Mucosa of descending colon (tissue), 3 donors: ENCODE measurements around the gene DUOXA2. TPM values are rescaled to one million over a fixed set of nuclear protein-coding genes. Genes with fewer than 3 reads are reported as not detected.
A peak's percentile ranks its signal among the peaks of the same experiment; 100 is the strongest.

Experiments used
- ATAC-seq: fragments of 200-7000 bp; cut with Tn5 transposase; one replicate; pipeline ENCODE4 v1.9.1; 2020; ENCODE audit warnings: mild to moderate bottlenecking, moderate library complexity
- DNase-seq, 3 donors: peaks; one replicate each; pipeline ENCODE4 v3.0.0-alpha.2; 2020
- H3K36me3 ChIP-seq: fragments of 200-600 bp; one replicate; pipeline ENCODE4 v1.8.0; 2021; ENCODE audit warnings: low read depth, mild to moderate bottlenecking
- H3K4me1 ChIP-seq: fragments of 200-600 bp; one replicate; pipeline ENCODE4 v1.8.0; 2021; ENCODE audit warnings: low read depth, mild to moderate bottlenecking
- H3K4me3 ChIP-seq: fragments of 200-600 bp; one replicate; pipeline ENCODE4 v1.8.0; 2021; ENCODE audit warnings: mild to moderate bottlenecking
- H3K9me3 ChIP-seq: fragments of 200-600 bp; one replicate; pipeline ENCODE4 v1.8.0; 2021; ENCODE audit warnings: mild to moderate bottlenecking
- intact Hi-C, 2 donors: fragments of 100-400 bp; cut with DNase I in 1 of 2; cut with micrococcal nuclease in 1 of 2; formaldehyde crosslinking; loops; one replicate each; pipeline versions ENCODE4 v1.11.0 to v1.11.1; 2022; cut with DNase I, micrococcal nuclease
- total RNA-seq, 3 donors: library from RNA; stranded (reverse); fragmentation: NEBNext Ultra II Directional in 2 of 3; extraction: Animal tissue kit (Norgen Biotek cat#: 25700) in 2 of 3; gene quantifications; one replicate each; pipeline versions ENCODE4 v1.2.1 to v1.2.4, GENCODE V29; 2021 to 2023
- TF ChIP-seq, protein P1 (sequence below): fragments of 200-600 bp; IDR thresholded peaks from one replicate; pipeline ENCODE4 v1.8.0; 2022; ENCODE audit warnings: antibody characterized with exemption, mild to moderate bottlenecking
- donor health status: DM: no; HTN: no; CAD: no; lungs with moderate emphysema.
- donor health status: DM: no; HTN: no; CAD: no.
- donor health status: DM: no; HTN: yes; CAD: no.

DUOXA2 gene
- total RNA-seq, 3 donors from 2014 or later, result 0.32 to 5.8 (median 1.2) TPM

DNA sequence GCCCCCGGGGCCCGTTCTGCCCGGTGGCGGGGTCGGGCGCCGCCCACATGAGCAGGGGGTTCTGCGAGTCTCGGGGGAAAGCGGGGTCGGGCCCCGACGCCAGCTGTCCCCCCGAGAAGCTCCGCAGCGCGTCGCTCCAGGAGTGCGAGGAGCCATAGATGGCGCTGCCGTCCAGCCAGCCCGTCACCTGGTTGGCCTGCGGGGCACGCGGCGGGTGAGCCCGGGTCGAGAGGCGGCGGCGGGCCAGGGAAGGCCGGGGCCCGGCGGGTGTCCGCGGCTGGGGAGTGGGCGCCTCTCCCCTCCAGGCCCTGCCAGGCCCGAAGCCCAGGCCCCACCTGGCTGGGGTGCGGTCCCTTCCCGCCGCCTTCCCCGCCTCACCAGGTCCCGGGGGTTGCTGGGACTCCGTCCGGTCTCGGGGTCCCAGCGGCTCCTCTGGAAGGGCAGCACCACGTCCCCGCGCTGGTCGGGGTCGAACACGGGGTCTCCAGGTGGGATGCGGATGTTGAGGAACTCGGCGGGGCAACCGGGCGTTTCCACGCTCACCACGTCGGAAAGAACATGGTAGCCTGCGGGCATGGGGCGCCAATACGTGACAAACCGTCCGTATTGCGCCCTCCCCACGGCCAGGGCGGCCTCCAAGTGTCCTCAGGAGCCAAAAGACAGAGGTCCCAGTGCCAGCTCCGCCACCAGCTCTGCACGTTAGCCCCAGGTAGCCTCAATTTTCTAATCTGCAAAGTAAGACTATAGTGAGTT lies 2.6 kb upstream of the DUOXA2 start:
- TF ChIP-seq, protein P1, sequence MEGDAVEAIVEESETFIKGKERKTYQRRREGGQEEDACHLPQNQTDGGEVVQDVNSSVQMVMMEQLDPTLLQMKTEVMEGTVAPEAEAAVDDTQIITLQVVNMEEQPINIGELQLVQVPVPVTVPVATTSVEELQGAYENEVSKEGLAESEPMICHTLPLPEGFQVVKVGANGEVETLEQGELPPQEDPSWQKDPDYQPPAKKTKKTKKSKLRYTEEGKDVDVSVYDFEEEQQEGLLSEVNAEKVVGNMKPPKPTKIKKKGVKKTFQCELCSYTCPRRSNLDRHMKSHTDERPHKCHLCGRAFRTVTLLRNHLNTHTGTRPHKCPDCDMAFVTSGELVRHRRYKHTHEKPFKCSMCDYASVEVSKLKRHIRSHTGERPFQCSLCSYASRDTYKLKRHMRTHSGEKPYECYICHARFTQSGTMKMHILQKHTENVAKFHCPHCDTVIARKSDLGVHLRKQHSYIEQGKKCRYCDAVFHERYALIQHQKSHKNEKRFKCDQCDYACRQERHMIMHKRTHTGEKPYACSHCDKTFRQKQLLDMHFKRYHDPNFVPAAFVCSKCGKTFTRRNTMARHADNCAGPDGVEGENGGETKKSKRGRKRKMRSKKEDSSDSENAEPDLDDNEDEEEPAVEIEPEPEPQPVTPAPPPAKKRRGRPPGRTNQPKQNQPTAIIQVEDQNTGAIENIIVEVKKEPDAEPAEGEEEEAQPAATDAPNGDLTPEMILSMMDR, result no peak
- intact Hi-C loops, result no loop called here
- H3K9me3 ChIP-seq, result no peaks in the 10 kb centered on the region
- DNase-seq (no peak), ATAC-seq (no peak)
- H3K36me3 ChIP-seq, result no peaks in the 10 kb centered on the region
- H3K4me1 ChIP-seq, result peaks cover 6% of the 10 kb centered on the region
- no peak overlapping the region for H3K4me3 ChIP-seq

DNA sequence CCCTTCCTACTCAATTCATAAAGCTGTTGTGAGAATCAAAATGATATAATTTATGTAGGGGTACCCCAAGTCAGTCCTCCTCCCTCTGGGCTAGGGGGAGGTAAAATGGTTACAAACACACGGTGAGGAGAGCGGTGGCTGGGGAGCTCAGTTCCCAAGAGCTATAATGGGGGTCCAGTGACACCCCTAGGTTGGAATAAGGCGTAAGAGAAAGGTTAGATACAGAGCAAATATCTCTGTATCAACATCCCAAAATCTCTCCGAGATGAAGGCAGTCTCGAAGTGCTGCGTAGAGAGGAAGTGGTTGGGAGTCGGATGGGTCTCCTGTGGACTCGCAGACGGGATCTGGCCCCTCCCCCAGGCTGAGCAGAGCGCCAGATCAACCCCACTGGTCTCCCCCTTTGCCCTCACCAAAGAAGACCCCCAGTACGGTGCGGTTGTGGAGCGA lies 2.0 kb upstream of the DUOXA2 start:
- Histone ChIP-seq H3K9me3 (no peaks in the 10 kb centered on the region), H3K4me3 (no peak overlapping the region), H3K4me1 (peaks cover 6% of the 10 kb centered on the region), H3K36me3 (no peaks in the 10 kb centered on the region)
- DNase-seq (no peak), ATAC-seq (peak; percentile 1)
- TF ChIP-seq, protein P1, result no peak
- intact Hi-C loops, result no loop called here

DNA sequence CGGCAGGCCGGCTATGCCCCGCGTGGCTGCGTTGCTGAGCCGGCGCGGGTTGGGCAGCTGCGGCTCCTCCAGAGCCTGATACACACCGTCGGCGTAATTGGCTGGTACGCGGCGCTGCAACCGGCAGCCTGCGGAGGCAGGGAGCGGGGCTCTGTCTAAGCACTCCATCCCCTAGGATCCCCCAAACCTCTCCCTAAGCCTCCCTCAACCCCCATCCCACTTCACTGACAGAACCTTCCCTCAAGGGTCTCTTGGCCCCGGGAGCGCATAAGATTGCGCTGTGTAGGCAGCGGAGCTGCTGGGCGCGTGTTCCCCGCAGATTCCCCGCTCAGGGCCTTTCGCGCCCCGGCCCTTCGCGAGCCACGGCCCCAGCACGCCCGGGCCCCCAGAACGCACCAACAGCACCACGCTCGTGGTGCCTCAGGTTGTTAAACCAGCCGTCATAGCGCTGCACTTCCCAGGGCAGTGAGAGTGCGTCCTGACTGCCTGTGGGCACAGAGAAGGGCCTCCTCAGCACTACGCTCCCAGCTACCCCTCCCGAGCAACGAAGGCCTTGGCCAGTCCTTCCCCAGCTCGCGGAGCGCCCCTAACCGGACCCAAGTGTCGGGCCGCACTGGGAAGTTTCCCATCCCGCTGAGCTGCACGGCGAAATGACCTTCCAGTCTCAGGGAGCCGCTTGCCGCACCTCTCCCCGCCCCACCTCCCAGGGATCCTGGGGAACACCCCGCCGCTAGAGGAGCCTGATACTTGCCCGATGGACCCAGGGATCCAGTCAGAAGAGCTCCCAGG lies 1.3 kb upstream of the DUOXA2 start:
- peak; percentile 48 for ATAC-seq
- TF ChIP-seq, protein P1, result no peak
- intact Hi-C loops, result no loop called here
- H3K4me1 ChIP-seq, result peaks cover 6% of the 10 kb centered on the region
- no peaks in the 10 kb centered on the region for H3K36me3 ChIP-seq
- DNase-seq, result no peak
- H3K4me3 ChIP-seq, result no peak overlapping the region
- H3K9me3 ChIP-seq, result no peaks in the 10 kb centered on the region

DNA sequence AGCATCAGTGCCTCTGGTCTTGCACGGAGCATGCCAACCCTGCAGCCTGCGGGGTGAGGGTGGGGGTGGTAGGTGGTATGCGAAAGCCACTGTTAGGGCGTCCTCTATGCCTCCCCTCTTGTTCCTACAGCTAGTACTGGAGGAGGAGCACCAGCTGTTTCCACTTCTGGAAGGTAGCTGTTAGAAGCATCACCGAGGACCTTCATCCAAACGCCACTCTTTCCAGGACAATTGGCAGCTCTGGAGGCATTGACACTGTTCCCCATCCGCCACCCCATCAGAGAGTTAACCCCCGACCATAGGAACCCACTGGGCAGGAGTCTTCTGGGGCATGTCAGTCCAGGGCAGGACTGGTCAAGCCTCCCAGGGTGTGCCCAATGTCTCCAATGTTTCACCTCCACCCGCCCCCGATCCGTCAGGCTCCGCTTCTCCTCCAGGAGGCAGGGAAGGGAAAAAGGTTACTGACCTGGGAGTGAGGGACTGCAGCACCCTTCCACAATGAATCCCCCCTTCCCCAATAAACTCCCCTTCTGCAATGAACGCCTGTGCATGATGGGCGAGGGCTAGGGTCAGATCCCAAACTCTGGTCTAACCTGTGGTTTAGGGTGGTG lies 641 bp upstream of the DUOXA2 start:
- ATAC-seq (no peak), DNase-seq (no peak)
- intact Hi-C loops, result no loop called here
- H3K36me3 ChIP-seq, result no peaks in the 10 kb centered on the region
- no peak overlapping the region for H3K4me3 ChIP-seq
- TF ChIP-seq, protein P1, result no peak
- H3K4me1 ChIP-seq, result peaks cover 6% of the 10 kb centered on the region
- no peaks in the 10 kb centered on the region for H3K9me3 ChIP-seq

DNA sequence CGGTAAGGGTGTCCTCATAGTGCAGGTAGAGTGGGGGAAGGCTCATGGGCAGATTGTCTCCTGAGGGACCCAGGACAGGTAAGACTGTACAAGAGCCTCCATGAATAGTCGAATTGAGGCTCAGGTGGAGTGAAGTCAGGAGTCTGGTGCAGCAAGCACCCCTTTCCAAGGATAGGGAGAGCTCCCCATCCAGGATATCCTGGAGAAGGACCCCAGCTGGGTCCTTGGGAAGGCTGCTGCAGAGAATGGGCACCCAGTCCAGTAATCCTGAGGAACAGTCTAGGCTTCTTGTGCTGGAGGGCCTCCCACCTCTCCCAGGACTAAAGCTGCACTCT lies 592 bp downstream of the DUOXA2 start:
- ATAC-seq (no peak), DNase-seq (no peak)
- no peak overlapping the region for H3K4me3 ChIP-seq
- no peaks in the 10 kb centered on the region for H3K36me3 ChIP-seq
- intact Hi-C loops, result no loop called here
- H3K9me3 ChIP-seq, result no peaks in the 10 kb centered on the region
- TF ChIP-seq, protein P1, result no peak
- H3K4me1 ChIP-seq, result peaks cover 6% of the 10 kb centered on the region
